DMS53 treated with DMSO at 0.1 percent for 48 hours (cell line): ENCODE measurements around the gene C12orf57.

Source experiments
- DNase-seq: peaks from one replicate; lab custom pipeline; 2025; ENCODE audit not compliant: unreplicated experiment; lab: John Stamatoyannopoulos, UW

Gene C12orf57

GRCh38 chr12:6917491-6918231 is 26.2 kb upstream of the C12orf57 start:
- no peak for DNase-seq

DNA sequence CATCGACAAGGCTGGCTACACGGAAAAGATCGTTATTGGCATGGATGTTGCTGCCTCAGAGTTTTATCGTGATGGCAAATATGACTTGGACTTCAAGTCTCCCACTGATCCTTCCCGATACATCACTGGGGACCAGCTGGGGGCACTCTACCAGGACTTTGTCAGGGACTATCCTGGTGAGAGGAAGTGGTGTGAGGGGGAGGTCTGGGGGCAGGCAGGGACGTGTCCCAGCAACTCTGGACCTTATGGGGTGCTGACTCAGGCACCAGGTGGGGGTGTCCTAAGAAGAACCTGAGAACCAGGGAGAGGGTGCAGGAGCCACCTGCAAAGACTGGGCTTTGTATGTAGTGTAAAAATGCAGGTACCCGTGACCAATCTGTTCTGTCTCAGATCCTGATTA is 24.2 kb upstream of the C12orf57 start:
- DNase-seq = no peak

DNA sequence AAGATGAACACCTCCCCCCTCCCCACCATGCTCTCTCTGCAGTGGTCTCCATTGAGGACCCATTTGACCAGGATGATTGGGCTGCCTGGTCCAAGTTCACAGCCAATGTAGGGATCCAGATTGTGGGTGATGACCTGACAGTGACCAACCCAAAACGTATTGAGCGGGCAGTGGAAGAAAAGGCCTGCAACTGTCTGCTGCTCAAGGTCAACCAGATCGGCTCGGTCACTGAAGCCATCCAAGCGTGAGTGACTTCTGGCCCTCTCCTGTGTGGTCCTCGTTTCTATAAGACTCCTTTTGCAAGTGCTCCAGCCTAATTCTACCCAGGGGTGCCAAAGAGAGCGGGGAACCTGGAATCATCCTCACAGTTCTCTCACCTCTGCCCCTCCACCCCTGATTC is 22.3 kb upstream of the C12orf57 start:
- DNase-seq = no peak

- DNase-seq = peak; percentile 43
Observed at GRCh38 chr12:6921996-6922946, 21.6 kb upstream of the C12orf57 start.

- no peak for DNase-seq
Observed at GRCh38 chr12:6923003-6923732, 20.7 kb upstream of the C12orf57 start.

- no peak for DNase-seq
Observed at GRCh38 chr12:6923851-6924250, 20.0 kb upstream of the C12orf57 start.

DNA sequence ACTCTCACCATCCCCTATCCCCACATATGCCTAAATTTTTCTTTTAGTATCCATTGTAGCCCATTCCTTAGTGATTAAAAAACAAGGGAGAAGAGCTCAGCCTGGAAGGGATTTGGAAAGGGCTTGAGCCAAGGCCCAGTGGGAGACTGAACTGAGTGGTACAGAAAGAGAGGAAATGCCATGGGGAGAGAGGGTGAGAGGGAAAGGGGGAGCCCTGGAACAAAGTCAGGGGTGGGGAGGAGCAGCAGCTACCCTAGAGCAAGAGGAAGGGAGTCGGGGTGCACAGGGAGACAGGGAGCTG is 18.6 kb upstream of the C12orf57 start:
- DNase-seq = no peak

- peak; percentile 90 for DNase-seq
Observed at GRCh38 chr12:6925540-6926279, 18.1 kb upstream of the C12orf57 start.

GRCh38 chr12:6927379-6928021 is 16.3 kb upstream of the C12orf57 start, which contains the start of gene ATN1:
TSS of gene ATN1 (plus strand) at chr12:6927959. CDS start at chr12:6934002, 6,043 bp downstream.
- DNase-seq = peak; percentile 48

DNA sequence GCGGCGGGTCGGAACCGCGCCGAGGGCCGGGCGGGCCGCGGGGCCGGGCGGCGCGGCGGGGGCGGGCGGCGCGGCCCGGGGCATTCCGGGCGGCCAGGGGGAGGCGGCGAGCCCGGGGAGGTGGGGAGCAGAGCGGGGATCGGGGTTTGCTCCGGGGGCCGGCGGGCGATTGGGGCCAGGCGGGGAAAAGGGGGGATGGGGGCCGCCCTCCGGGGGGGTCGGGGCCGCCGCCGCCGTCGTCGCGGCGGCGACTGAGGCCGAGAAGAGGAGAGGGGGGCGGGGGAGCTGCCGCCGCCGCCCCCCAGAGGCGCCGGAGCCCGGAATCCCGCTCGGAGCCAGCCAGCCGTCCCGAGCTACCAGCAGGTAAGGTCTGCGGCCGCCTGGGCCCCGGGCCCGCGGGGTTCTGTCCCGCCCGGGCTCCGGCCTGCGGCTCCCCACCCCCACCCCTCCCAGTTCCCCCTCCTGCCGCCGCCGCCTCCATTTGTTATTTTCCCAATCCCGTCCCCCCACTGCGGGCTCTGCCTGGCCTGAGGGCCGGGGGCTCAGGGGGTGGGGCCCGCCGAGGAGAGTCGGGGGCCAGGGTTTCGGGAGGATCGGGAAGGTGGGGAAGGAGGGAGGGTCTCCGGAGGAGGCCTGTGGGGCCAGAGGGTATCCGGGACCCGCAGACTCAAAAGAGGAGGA is 15.7 kb upstream of the C12orf57 start:
- DNase-seq = no peak

GRCh38 chr12:6928703-6929407 is 15.0 kb upstream of the C12orf57 start:
- no peak for DNase-seq

DNA sequence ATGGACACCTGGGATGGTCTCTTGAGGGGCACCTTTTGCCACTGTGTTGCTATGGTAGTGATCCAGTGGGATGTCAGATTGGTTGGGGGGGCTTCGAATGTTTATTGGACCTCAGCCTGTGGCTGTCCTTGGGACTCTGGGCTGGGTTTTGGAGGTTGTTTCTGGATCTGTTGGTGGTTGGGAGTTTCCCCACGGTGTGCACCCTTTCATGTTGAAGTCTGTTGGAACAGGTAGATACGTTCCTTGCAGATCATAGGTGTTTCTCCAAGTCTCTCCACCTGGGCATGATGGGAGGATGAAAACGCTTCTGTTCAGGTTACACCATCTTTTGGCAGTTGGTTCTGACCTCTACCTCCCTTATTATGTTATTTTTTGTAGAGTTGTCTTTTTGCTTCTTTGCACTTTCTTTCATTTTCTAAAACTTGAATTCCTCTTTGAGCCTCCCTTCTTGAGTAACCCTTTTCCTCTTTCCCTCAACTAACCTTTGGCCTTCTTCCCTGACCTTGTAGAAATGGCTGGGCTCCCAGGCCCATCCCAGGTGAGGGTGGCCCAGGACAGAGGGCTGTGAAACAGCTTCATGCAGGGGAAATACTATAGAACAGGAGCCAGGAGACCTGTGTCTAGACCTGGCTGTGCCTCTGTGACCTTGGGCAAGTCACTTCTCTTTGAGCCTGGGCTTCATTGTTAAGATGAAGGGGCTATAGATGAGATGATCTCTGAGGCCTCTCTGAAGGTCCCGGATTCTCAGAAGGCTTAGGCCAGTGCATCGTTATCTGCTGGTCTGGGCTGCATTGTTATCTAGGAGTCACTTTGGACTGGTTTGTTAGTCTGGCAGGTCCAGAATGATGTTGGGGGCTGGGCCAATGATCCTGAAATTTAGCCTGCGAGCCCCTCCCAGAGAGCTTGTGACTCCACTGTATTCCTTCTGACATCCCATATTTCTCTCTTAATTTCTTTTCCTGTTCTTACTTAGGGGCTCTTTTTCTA is 14.1 kb upstream of the C12orf57 start:
- no peak for DNase-seq

DNA sequence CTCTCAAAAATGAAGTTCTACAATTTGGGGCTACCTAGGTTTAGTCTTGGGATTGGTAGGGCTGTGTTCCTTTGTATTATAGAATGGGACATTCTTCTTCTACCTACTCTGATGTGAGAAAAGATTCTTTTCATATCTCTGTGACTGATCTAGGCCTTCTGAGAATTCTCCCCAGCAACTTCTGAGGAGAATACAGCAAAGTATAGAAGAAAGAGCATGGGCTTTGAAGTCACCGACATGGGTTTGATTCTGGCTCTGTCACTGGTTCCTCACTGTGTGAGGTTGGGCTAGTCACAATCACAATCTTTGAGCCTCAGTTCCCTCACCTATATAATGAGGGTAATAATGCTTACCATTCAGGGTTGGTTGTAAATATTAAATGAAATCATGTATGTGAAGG is 11.1 kb upstream of the C12orf57 start:
- no peak for DNase-seq

GRCh38 chr12:6934110-6934509 is 9.7 kb upstream of the C12orf57 start:
- no peak for DNase-seq

GRCh38 chr12:6935371-6936193 is 8.2 kb upstream of the C12orf57 start:
- no peak for DNase-seq

DNA sequence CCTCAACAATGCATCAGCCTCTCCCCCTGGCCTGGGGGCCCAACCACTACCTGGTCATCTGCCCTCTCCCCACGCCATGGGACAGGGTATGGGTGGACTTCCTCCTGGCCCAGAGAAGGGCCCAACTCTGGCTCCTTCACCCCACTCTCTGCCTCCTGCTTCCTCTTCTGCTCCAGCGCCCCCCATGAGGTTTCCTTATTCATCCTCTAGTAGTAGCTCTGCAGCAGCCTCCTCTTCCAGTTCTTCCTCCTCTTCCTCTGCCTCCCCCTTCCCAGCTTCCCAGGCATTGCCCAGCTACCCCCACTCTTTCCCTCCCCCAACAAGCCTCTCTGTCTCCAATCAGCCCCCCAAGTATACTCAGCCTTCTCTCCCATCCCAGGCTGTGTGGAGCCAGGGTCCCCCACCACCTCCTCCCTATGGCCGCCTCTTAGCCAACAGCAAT is 7.6 kb upstream of the C12orf57 start:
- DNase-seq = no peak
